K562 (cell line): Measurements from ENCODE around the gene MDC1. TPM values are rescaled to one million over a fixed set of nuclear protein-coding genes. Genes with fewer than 3 reads are reported as not detected.

Experiments used
- C11orf30 ChIP-seq: fragments of 450-650 bp; IDR thresholded peaks from 2 replicates; pipeline ENCODE4 v1.6.1; 2016; ENCODE audit warnings: low read depth, mild to moderate bottlenecking
- CC2D1A ChIP-seq: fragments of 450-650 bp; IDR thresholded peaks from 2 replicates; pipeline ENCODE4 v1.6.1; 2017; ENCODE audit warnings: mild to moderate bottlenecking
- EP300 ChIP-seq: IDR thresholded peaks from 2 replicates; pipeline ENCODE4 v1.6.1; 2012; ENCODE audit warnings: low read length, improper control_type of control experiment
- ETS1 ChIP-seq: conservative IDR thresholded peaks from 2 replicates; pipeline ENCODE4 v1.6.1; 2011; ENCODE audit warnings: low read depth, mild to moderate bottlenecking, low read length; ENCODE audit not compliant: control insufficient read depth
- GATAD2B ChIP-seq: fragments of 450-650 bp; IDR thresholded peaks from 2 replicates; pipeline ENCODE4 v1.6.1; 2017; ENCODE audit warnings: mild to moderate bottlenecking, borderline replicate concordance
- LARP7 ChIP-seq: fragments of 450-650 bp; IDR thresholded peaks from 2 replicates; pipeline ENCODE4 v1.6.1; 2016
- MLLT1 ChIP-seq, 2 experiments: fragments of 450-650 bp; IDR thresholded peaks; 2 replicates each; pipeline ENCODE4 v1.6.1; 2016
- NFRKB ChIP-seq: fragments of 450-650 bp; IDR thresholded peaks from 2 replicates; pipeline ENCODE4 v1.6.1; 2016; ENCODE audit warnings: low read depth
- PCBP1 ChIP-seq: fragments of 200-400 bp; formaldehyde crosslinking; IDR thresholded peaks from 2 replicates; pipeline ENCODE4 v1.6.1; 2018; ENCODE audit warnings: mild to moderate bottlenecking, low read depth, low read length; ENCODE audit not compliant: poor library complexity, severe bottlenecking
- PHF20 ChIP-seq: fragments of 450-650 bp; IDR thresholded peaks from 2 replicates; pipeline ENCODE4 v1.6.1; 2018; ENCODE audit not compliant: partially characterized antibody
- PRMT5 ChIP-seq: sonication (generic); formaldehyde crosslinking; IDR thresholded peaks from 2 replicates; pipeline ENCODE4 v1.5.0; 2020; ENCODE audit warnings: missing genetic modification reagents
- RB1 ChIP-seq: fragments of 450-650 bp; IDR thresholded peaks from 2 replicates; pipeline ENCODE4 v1.6.1; 2017; ENCODE audit warnings: low read depth, mild to moderate bottlenecking
- RBBP5 ChIP-seq: fragments of 200-600 bp; sonication (generic); IDR thresholded peaks from 2 replicates; pipeline ENCODE4 v1.6.1; 2012; ENCODE audit warnings: borderline replicate concordance, mild to moderate bottlenecking, low read length, control low read depth, inconsistent platforms; ENCODE audit not compliant: insufficient read depth, poor library complexity, severe bottlenecking
- RBM25 ChIP-seq: fragments of 200-400 bp; formaldehyde crosslinking; IDR thresholded peaks from 2 replicates; pipeline ENCODE4 v1.6.1; 2018; ENCODE audit warnings: low read length, low read depth, moderate library complexity; ENCODE audit not compliant: severe bottlenecking
- SNRNP70 ChIP-seq: fragments of 200-400 bp; formaldehyde crosslinking; optimal IDR thresholded peaks from 2 replicates; pipeline ENCODE3; 2017; ENCODE audit warnings: low read depth, low read length
- SRF ChIP-seq, 2 experiments: fragments of 250-450, 450-650 bp in 1 of 2; sonication (Bioruptor Pico) in 1 of 2; sonication (generic) in 1 of 2; formaldehyde crosslinking; IDR thresholded peaks; 2 replicates each; pipeline versions ENCODE4 v1.5.0 to v1.5.1; 2020 to 2022; ENCODE audit warnings: mild to moderate bottlenecking in 1 of 2, missing genetic modification reagents in 1 of 2
- TAL1 ChIP-seq: fragments of 450-650 bp; IDR thresholded peaks from 2 replicates; pipeline ENCODE4 v1.6.1; 2016; ENCODE audit warnings: mild to moderate bottlenecking
- TRIM28 ChIP-seq: fragments of 450-650 bp; IDR thresholded peaks from 2 replicates; pipeline ENCODE4 v1.6.1; 2017
- ZBTB7A ChIP-seq: IDR thresholded peaks from 2 replicates; pipeline ENCODE4 v1.6.1; 2011; ENCODE audit warnings: low read depth, mild to moderate bottlenecking, low read length, moderate library complexity, borderline replicate concordance; ENCODE audit not compliant: control insufficient read depth
- ZNF197 ChIP-seq: fragments of 200-800 bp; sonication (Bioruptor generic); IDR thresholded peaks from 2 replicates; pipeline ENCODE4 v1.6.1; 2016; ENCODE audit warnings: low read depth, missing genetic modification characterization, missing compliant biosample characterization
- ZNF592 ChIP-seq: fragments of 450-650 bp; IDR thresholded peaks from 2 replicates; pipeline ENCODE4 v1.6.1; 2017; ENCODE audit warnings: antibody characterized with exemption, mild to moderate bottlenecking
- ZNF644 ChIP-seq: fragments of 200-800 bp; sonication (Bioruptor generic); IDR thresholded peaks from 2 replicates; pipeline ENCODE4 v1.6.1; 2016; ENCODE audit warnings: low read depth, missing genetic modification characterization, missing compliant biosample characterization
- polyA plus RNA-seq, 8 experiments: library from polyadenylated mRNA; depleted of rRNA in 4 of 8; stranded (reverse) in 5 of 8; unstranded in 3 of 8; fragments of >200 nt; fragmentation: Nextera tagmentation in 2 of 8; fragmentation: Illumina TruSeq in 1 of 8; extraction: Ambion mirVana in 2 of 8; extraction: Trizol in 1 of 8; gene quantifications; 2 replicates each; pipeline versions ENCODE4 v1.2.1 to v1.2.3, GENCODE V29; 2011 to 2014; ENCODE audit warnings: inconsistent platforms in 1 of 8, missing spikeins in 1 of 8
- total RNA-seq, 7 experiments: library from RNA; depleted of rRNA in 6 of 7; stranded (reverse); fragments of >200 nt in 6 of 7; fragmentation: Illumina TruSeq in 2 of 7; extraction: Trizol in 2 of 7; gene quantifications; 2 replicates each; pipeline versions ENCODE4 v1.2.1 to v1.2.3, GENCODE V29; 2011 to 2021; ENCODE audit warnings: low replicate concordance in 1 of 7

MDC1 gene
- total and polyA plus RNA-seq, 9 of the 15 experiments (the other 6 are each of a cell fraction or from before 2014, with no cell fraction given) = 8.2 to 114 (median 20.0) TPM

- TF ChIP-seq SRF (CRISPR knock-in tag; IDR thresholded peaks at IDR 0.05) (peak in 1 of 2 experiments; percentile 90; a peak in 2 of 4 replicates), NFRKB (peak; percentile 47; the same call in 1 of the 2 replicates), LARP7 (no peak), TRIM28 (peak; percentile 49; the same call in 1 of the 2 replicates), PCBP1 (peak; percentile 93), ZNF197 (CRISPR knock-in tag) (0 out of 2 replicates have a peak, but pooled peaks have one; percentile 24), MLLT1 (IDR thresholded peaks at IDR 0.05) (peak; percentile 62 to 68; a peak in 3 of 4 replicates), ZBTB7A (peak; percentile 91), C11orf30 (no peak), ETS1 (peak; percentile 82; the same call in 1 of the 2 replicates), RBM25 (peak; percentile 31), CC2D1A (peak; percentile 60; the same call in 1 of the 2 replicates), PRMT5 (CRISPR knock-in tag) (0 out of 2 replicates have a peak, but pooled peaks have one; percentile 56), PHF20 (no peak), RB1 (peak; percentile 63), RBBP5 (peak; percentile 53), TAL1 (no peak), EP300 (peak; percentile 36), GATAD2B (no peak; the same call in 1 of the 2 replicates), ZNF644 (tag) (no peak), ZNF592 (peak; percentile 81), SNRNP70 (peak; percentile 21)
Observed at GRCh38 chr6:30742316-30743098, 25.4 kb upstream of the MDC1 start, which contains the start of gene FLOT1 (continued).
